HepG2 (cell line): ENCODE measurements around the gene TBC1D4. TPM values are rescaled to one million over a fixed set of nuclear protein-coding genes. Genes with fewer than 3 reads are reported as not detected.

Experiments
- ATAC-seq: fragments of 200-7000 bp; cut with Tn5 transposase; 3 replicates; pipeline ENCODE4 v1.9.1; 2020; ENCODE audit warnings: mild to moderate bottlenecking, moderate library complexity
- BruUV-seq: library from RNA; stranded (reverse); fragments of 400-500 nt; replicated peaks from 2 replicates; lab custom pipeline; 2021; lab: Mats Ljungman, UMichigan
- CTCF ChIA-PET: fragments of 300-600 bp; formaldehyde crosslinking; extraction: SDS; loops from one replicate; lab custom pipeline; 2021; ENCODE audit warnings: low total read pairs, inconsistent platforms, low intra/inter-chr PET ratio; lab: Yijun Ruan, JAX
- POLR2A ChIA-PET: fragments of 350-600 bp; sonication (Branson Sonifier 250); formaldehyde crosslinking; loops from one replicate; lab custom pipeline; 2020; ENCODE audit warnings: antibody characterized with exemption, inconsistent platforms; lab: Yijun Ruan, JAX
- DNase-seq: peaks from one replicate; pipeline ENCODE4 v3.0.0-alpha.2; 2015; ENCODE audit warnings: low spot score
- FAIRE-seq: peaks from 3 replicates; lab custom pipeline; 2011; peaks lifted over from hg19 to GRCh38; lab: Jason Lieb, UNC
- H2AFZ ChIP-seq: one replicate; pipeline ENCODE4 v1.6.1; 2011; ENCODE audit warnings: low read length, inconsistent platforms
- H3K27ac ChIP-seq: fragments of 300-600 bp; 3 replicates; pipeline ENCODE4 v1.8.0; 2011; ENCODE audit warnings: mixed run types, mild to moderate bottlenecking, mixed read lengths, low read length, inconsistent platforms; ENCODE audit not compliant: insufficient read depth; ENCODE audit errors: extremely low read length
- H3K27me3 ChIP-seq, 2 experiments: fragments of 200-600 bp in 1 of 2; 2 replicates in 1 of 2; 3 replicates in 1 of 2; pipeline versions ENCODE4 v1.6.0 to v1.8.0; 2011; ENCODE audit warnings: low read length in 2 of 2, mild to moderate bottlenecking in 2 of 2, moderate library complexity in 2 of 2, inconsistent platforms in 1 of 2; ENCODE audit not compliant: insufficient read depth in 2 of 2, control insufficient read depth in 1 of 2
- H3K36me3 ChIP-seq, 2 experiments: fragments of 200-600 bp in 1 of 2; replicated peaks in 1 of 2; 2 replicates in 1 of 2; 3 replicates in 1 of 2; pipeline versions ENCODE4 v1.5.1 to v1.8.0; 2011; ENCODE audit warnings: low read length in 2 of 2, inconsistent platforms in 1 of 2; ENCODE audit not compliant: insufficient read depth in 2 of 2, control insufficient read depth in 1 of 2
- H3K4me1 ChIP-seq: 2 replicates; pipeline ENCODE4 v1.5.1; 2012; ENCODE audit warnings: low read length, inconsistent platforms; ENCODE audit not compliant: insufficient read depth
- H3K4me2 ChIP-seq: 2 replicates; pipeline ENCODE4 v1.6.0; 2011; ENCODE audit warnings: low read depth, low read length, inconsistent platforms
- H3K4me3 ChIP-seq, 3 experiments: fragments of 200-600 bp in 1 of 3; sonication (generic), shearing (Covaris generic) in 1 of 3; replicated peaks in 1 of 3; 2 replicates each; pipeline ENCODE4 v1.5.1; 2011 to 2016; ENCODE audit warnings: low read length in 3 of 3, inconsistent platforms in 2 of 3, low read depth in 2 of 3, mild to moderate bottlenecking in 2 of 3, control low read depth in 1 of 3, mixed read lengths in 1 of 3; ENCODE audit not compliant: insufficient read depth in 1 of 3
- H3K79me2 ChIP-seq: one replicate; pipeline ENCODE4 v1.6.1; 2011; ENCODE audit warnings: low read length, inconsistent platforms; ENCODE audit not compliant: insufficient read depth
- H3K9ac ChIP-seq: 2 replicates; pipeline ENCODE4 v1.6.0; 2011; ENCODE audit warnings: mild to moderate bottlenecking, low read depth, low read length, inconsistent platforms; ENCODE audit not compliant: insufficient read depth
- H3K9me3 ChIP-seq: 2 replicates; pipeline ENCODE4 v1.5.1; 2012; ENCODE audit warnings: mild to moderate bottlenecking, low read length
- H4K20me1 ChIP-seq: 2 replicates; pipeline ENCODE4 v1.6.0; 2011; ENCODE audit warnings: inconsistent platforms, mild to moderate bottlenecking, low read length, moderate library complexity; ENCODE audit not compliant: insufficient read depth
- AKAP8 ChIP-seq: sonication (generic); formaldehyde crosslinking; IDR thresholded peaks from 2 replicates; pipeline ENCODE4 v1.5.1; 2020; ENCODE audit warnings: mild to moderate bottlenecking, missing genetic modification reagents
- CEBPZ ChIP-seq: IDR thresholded peaks from 2 replicates; pipeline ENCODE4 v1.6.1; 2012; ENCODE audit warnings: low read length, improper control_type of control experiment
- CREB3 ChIP-seq: sonication (generic); formaldehyde crosslinking; IDR thresholded peaks from 2 replicates; pipeline ENCODE4 v1.5.0; 2020; ENCODE audit warnings: missing genetic modification reagents
- DRAP1 ChIP-seq: IDR thresholded peaks from 2 replicates; pipeline ENCODE4 v1.6.1; 2016; ENCODE audit warnings: missing genetic modification reagents, missing compliant biosample characterization
- HNF1A ChIP-seq, 2 experiments: sonication (generic) in 1 of 2; formaldehyde crosslinking in 1 of 2; IDR thresholded peaks; 2 replicates each; pipeline versions ENCODE4 v1.4.0 to v1.6.1; 2016 to 2020; ENCODE audit warnings: borderline replicate concordance in 1 of 2, low read depth in 1 of 2, mild to moderate bottlenecking in 1 of 2, missing genetic modification reagents in 1 of 2
- NR2F6 ChIP-seq, 2 experiments: IDR thresholded peaks; 2 replicates each; pipeline ENCODE4 v1.6.1; 2016; ENCODE audit warnings: antibody characterized with exemption in 1 of 2, mild to moderate bottlenecking in 1 of 2
- SKI ChIP-seq: fragments of 450-650 bp; IDR thresholded peaks from one replicate; pipeline ENCODE4 v1.6.1; 2018; ENCODE audit warnings: mild to moderate bottlenecking; ENCODE audit not compliant: partially characterized antibody
- TBX2 ChIP-seq: sonication (generic); formaldehyde crosslinking; IDR thresholded peaks from 2 replicates; pipeline ENCODE4 v1.5.0; 2020; ENCODE audit warnings: missing genetic modification reagents, mild to moderate bottlenecking, borderline replicate concordance
- ZFP1 ChIP-seq: IDR thresholded peaks from 2 replicates; pipeline ENCODE4 v1.6.1; 2016
- ZNF224 ChIP-seq: sonication (generic); formaldehyde crosslinking; IDR thresholded peaks from 2 replicates; pipeline ENCODE4 v1.5.0; 2020; ENCODE audit warnings: mild to moderate bottlenecking, missing genetic modification reagents
- WGBS: methylation state at CpG from one replicate; pipeline ENCODE4 v1.1.6; 2017; ENCODE audit warnings: low lambda C conversion rate; 5-methylcytosine and 5-hydroxymethylcytosine counted together
- in situ Hi-C: cut with HindIII; loops from 2 replicates; pipeline ENCODE4 v1.10.0; 2017; ENCODE audit warnings: low pct_unique_long_range_greater_than_20kb; ENCODE audit not compliant: extremely low pct_ligation_motif_present
- intact Hi-C: fragments of 100-400 bp; cut with micrococcal nuclease; formaldehyde crosslinking; loops from one replicate; pipeline ENCODE4 v1.10.0; 2022; ENCODE audit not compliant: unreplicated experiment
- polyA plus RNA-seq, 8 experiments: library from polyadenylated mRNA; depleted of rRNA in 3 of 8; stranded (reverse) in 7 of 8; unstranded in 1 of 8; fragments of >200 nt; fragmentation: Illumina TruSeq in 4 of 8; extraction: Trizol in 4 of 8; gene quantifications; 2 replicates each; pipeline versions ENCODE4 v1.2.1 to v1.2.3, GENCODE V29; 2011 to 2016; ENCODE audit warnings: low read depth in 4 of 8, missing spikeins in 1 of 8, mixed read lengths in 1 of 8; ENCODE audit not compliant: insufficient read depth in 1 of 8
- total RNA-seq, 5 experiments: library from RNA; depleted of rRNA; stranded (reverse); fragments of >200 nt; fragmentation: Illumina TruSeq; extraction: Trizol; gene quantifications; 2 replicates each; pipeline ENCODE4 v1.2.3, GENCODE V29; 2016; ENCODE audit warnings: low read depth in 1 of 5
- TF ChIP-seq, protein P1 (sequence below): sonication (generic); formaldehyde crosslinking; IDR thresholded peaks from 2 replicates; pipeline ENCODE4 v1.5.0; 2020; ENCODE audit warnings: mild to moderate bottlenecking, missing genetic modification reagents

The TBC1D4 gene
- total and polyA plus RNA-seq, 2 of the 13 experiments (the other 11 are each of a cell fraction or from before 2014, with no cell fraction given) = 35.9 to 64.4 TPM

GRCh38 chr13:75470676-75471075 is 11.3 kb downstream of the TBC1D4 start (continued):
- TF ChIP-seq HNF1A (IDR thresholded peaks at IDR 0.05; ENCODE audit: low read depth) (no peak), HNF1A (CRISPR knock-in tag; IDR thresholded peaks at IDR 0.05; ENCODE audit: borderline replicate concordance) (no peak), ZNF224 (CRISPR knock-in tag) (no peak), CREB3 (CRISPR knock-in tag) (no peak)

GRCh38 chr13:75469047-75469446 is 12.9 kb downstream of the TBC1D4 start:
- no peak overlapping the region for H3K27ac ChIP-seq
- in situ Hi-C loops (no loop called here), intact Hi-C loops (no loop called here)
- POLR2A ChIA-PET = interaction anchor here (1.0 to 1.7 kb wide), 2 partner anchors 10 to 13 kb away, joined by 3 to 5 read pairs; partner anchors contain the start of gene TBC1D4
- ATAC-seq (no peak; the same call in 2 of the 3 replicates), DNase-seq (no peak), FAIRE-seq (no peak)
- H3K4me3 ChIP-seq = no peak overlapping the region
- no peak overlapping the region for H3K9ac ChIP-seq
- CTCF ChIA-PET = no interaction called here
- peaks cover 24% of the 10 kb centered on the region for H4K20me1 ChIP-seq
- H3K27me3 ChIP-seq = no peaks in the 10 kb centered on the region
- no peaks in the 10 kb centered on the region for H3K9me3 ChIP-seq
- H3K79me2 ChIP-seq = peaks cover 100% of the 10 kb centered on the region
- peaks cover 3 to 11% of the 10 kb centered on the region in 2 experiments for H3K36me3 ChIP-seq
- no peak overlapping the region for H3K4me2 ChIP-seq
- BruUV-seq = no TSS peak
- 86% methylated on average over 7 of the region's 7 CpGs for WGBS
- H3K4me1 ChIP-seq = peaks cover 66% of the 10 kb centered on the region
- no peak overlapping the region for H2AFZ ChIP-seq
- TF ChIP-seq NR2F6 (IDR thresholded peaks at IDR 0.05) = no peak
- TF ChIP-seq NR2F6 (CRISPR knock-in tag; IDR thresholded peaks at IDR 0.05) = no peak
- TF ChIP-seq DRAP1 = no peak
- TF ChIP-seq ZFP1 (CRISPR knock-in tag) = no peak
- no peak for TF ChIP-seq TBX2 (CRISPR knock-in tag)
- TF ChIP-seq, protein P1, sequence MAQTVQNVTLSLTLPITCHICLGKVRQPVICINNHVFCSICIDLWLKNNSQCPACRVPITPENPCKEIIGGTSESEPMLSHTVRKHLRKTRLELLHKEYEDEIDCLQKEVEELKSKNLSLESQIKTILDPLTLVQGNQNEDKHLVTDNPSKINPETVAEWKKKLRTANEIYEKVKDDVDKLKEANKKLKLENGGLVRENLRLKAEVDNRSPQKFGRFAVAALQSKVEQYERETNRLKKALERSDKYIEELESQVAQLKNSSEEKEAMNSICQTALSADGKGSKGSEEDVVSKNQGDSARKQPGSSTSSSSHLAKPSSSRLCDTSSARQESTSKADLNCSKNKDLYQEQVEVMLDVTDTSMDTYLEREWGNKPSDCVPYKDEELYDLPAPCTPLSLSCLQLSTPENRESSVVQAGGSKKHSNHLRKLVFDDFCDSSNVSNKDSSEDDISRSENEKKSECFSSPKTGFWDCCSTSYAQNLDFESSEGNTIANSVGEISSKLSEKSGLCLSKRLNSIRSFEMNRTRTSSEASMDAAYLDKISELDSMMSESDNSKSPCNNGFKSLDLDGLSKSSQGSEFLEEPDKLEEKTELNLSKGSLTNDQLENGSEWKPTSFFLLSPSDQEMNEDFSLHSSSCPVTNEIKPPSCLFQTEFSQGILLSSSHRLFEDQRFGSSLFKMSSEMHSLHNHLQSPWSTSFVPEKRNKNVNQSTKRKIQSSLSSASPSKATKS = no peak
- TF ChIP-seq AKAP8 (CRISPR knock-in tag) = no peak
- TF ChIP-seq CEBPZ = no peak
- TF ChIP-seq SKI = no peak
